ENCODE data around the gene NEK1. TPM values are rescaled to one million over a fixed set of nuclear protein-coding genes. Genes with fewer than 3 reads are reported as not detected.

The NEK1 gene
- total RNA-seq (10 to 100 TPM; 14.7 to 32.9 TPM), polyA plus RNA-seq (1 to 10 TPM; 3.6 to 3.9 TPM)
- long read RNA-seq, donor 1: 0 reads
- long read RNA-seq, donor 2: 0 reads
- long read RNA-seq, donor 3: 0 reads
- long read RNA-seq, donor 4: 0 reads
- long read RNA-seq, donor 5: 0 reads

- Histone ChIP-seq H3K4me1 (ENCODE audit: control insufficient read depth in 5 of 5, insufficient read depth in 5 of 5, low read length in 5 of 5) (peaks cover 0 to 25% (median 2%) of the 10 kb centered on the region in 5 donors), H3K27me3 (ENCODE audit: control insufficient read depth in 3 of 3, insufficient read depth in 3 of 3, low read length in 2 of 3) (no peaks in the 10 kb centered on the region), H3K9me3 (ENCODE audit: control insufficient read depth in 4 of 4, insufficient read depth in 3 of 4, low read length in 3 of 4) (no peaks in the 10 kb centered on the region), H3K9ac (ENCODE audit: insufficient read depth in 1 of 2, low read length in 2 of 2) (peak within 1 kb of the TSS; percentile 94 to 99), H3K36me3 (ENCODE audit: control insufficient read depth in 4 of 4, insufficient read depth in 4 of 4, low read length in 4 of 4) (no peaks in the 10 kb centered on the region), H3K27ac (ENCODE audit: low read depth in 1 of 2, low read length in 1 of 2) (peak within 1 kb of the TSS; percentile 87 to 98), H3K4me3 (peak within 1 kb of the TSS; percentile 77)
- TF ChIP-seq CTCF (IDR thresholded peaks at IDR 0.05; ENCODE audit: control extremely low read depth, extremely low read depth): no peak
- peak; percentile 93 for DNase-seq
- peak; percentile 97 for ATAC-seq (ENCODE audit: insufficient read depth, low FRiP score)
- 0% methylated on average over 61 of the region's 61 CpGs for WGBS, 2 donors
Measured at GRCh38 chr4:169611991-169612870, at the start of gene NEK1. TSS of gene NEK1 (minus strand) at chr4:169612583. CDS start at chr4:169602630, 9,953 bp downstream.

GRCh38 chr4:169661761-169662160, 49.4 kb upstream of the NEK1 start:
- Histone ChIP-seq H3K4me3 (no peak overlapping the region), H3K27me3 (ENCODE audit: control insufficient read depth in 3 of 3, insufficient read depth in 3 of 3, low read length in 2 of 3) (no peaks in the 10 kb centered on the region), H3K36me3 (ENCODE audit: control insufficient read depth in 4 of 4, insufficient read depth in 4 of 4, low read length in 4 of 4) (no peaks in the 10 kb centered on the region), H3K9me3 (ENCODE audit: control insufficient read depth in 4 of 4, insufficient read depth in 3 of 4, low read length in 3 of 4) (no peaks in the 10 kb centered on the region), H3K9ac (ENCODE audit: insufficient read depth in 1 of 2, low read length in 2 of 2) (no peak overlapping the region), H3K4me1 (ENCODE audit: control insufficient read depth in 5 of 5, insufficient read depth in 5 of 5, low read length in 5 of 5) (peaks cover 0 to 48% (median 7%) of the 10 kb centered on the region in 5 donors), H3K27ac (ENCODE audit: low read depth in 1 of 2, low read length in 1 of 2) (no peak overlapping the region)
- no peak for TF ChIP-seq CTCF (IDR thresholded peaks at IDR 0.05; ENCODE audit: control extremely low read depth, extremely low read depth)
- WGBS, 2 donors: 87 to 88% methylated on average over 1 of the region's 1 CpG
- DNase-seq (no peak), ATAC-seq (ENCODE audit: insufficient read depth, low FRiP score) (no peak)

- DNase-seq (peak in 1 of 3 donors; percentile 34), ATAC-seq (ENCODE audit: insufficient read depth, low FRiP score) (no peak)
- Histone ChIP-seq H3K9me3 (ENCODE audit: control insufficient read depth in 4 of 4, insufficient read depth in 3 of 4, low read length in 3 of 4) (no peaks in the 10 kb centered on the region), H3K36me3 (ENCODE audit: control insufficient read depth in 4 of 4, insufficient read depth in 4 of 4, low read length in 4 of 4) (no peaks in the 10 kb centered on the region), H3K4me1 (ENCODE audit: control insufficient read depth in 5 of 5, insufficient read depth in 5 of 5, low read length in 5 of 5) (peaks cover 0 to 48% (median 7%) of the 10 kb centered on the region in 5 donors), H3K9ac (ENCODE audit: insufficient read depth in 1 of 2, low read length in 2 of 2) (peak overlapping the region in 1 of 2 donors; percentile 96), H3K27ac (ENCODE audit: low read depth in 1 of 2, low read length in 1 of 2) (no peak overlapping the region), H3K27me3 (ENCODE audit: control insufficient read depth in 3 of 3, insufficient read depth in 3 of 3, low read length in 2 of 3) (no peaks in the 10 kb centered on the region), H3K4me3 (no peak overlapping the region)
- WGBS, 2 donors: 63 to 75% methylated on average over 3 of the region's 3 CpGs
- no peak for TF ChIP-seq CTCF (IDR thresholded peaks at IDR 0.05; ENCODE audit: control extremely low read depth, extremely low read depth)
Measured at GRCh38 chr4:169660929-169661328, 48.5 kb upstream of the NEK1 start.
